Hematopoietic multipotent progenitor cell treated with erythropoietin and hydrocortisone succinate and interleukin-3 and kit ligand, for 15 days (in vitro differentiated cells): Measurements from ENCODE around the gene DTX4.
A peak's percentile ranks its signal among the peaks of the same experiment; 100 is the strongest.

ENCODE experiments used
- DNase-seq: peaks from one replicate; pipeline ENCODE4 v3.0.0-alpha.2; 2015; ENCODE audit warnings: low spot score

Gene DTX4

GRCh38 chr11:59192446-59193020 lies 20.6 kb downstream of the DTX4 start:
- no peak for DNase-seq

GRCh38 chr11:59193587-59194130 lies 21.7 kb downstream of the DTX4 start:
- no peak for DNase-seq

GRCh38 chr11:59195586-59195985 lies 23.7 kb downstream of the DTX4 start:
- no peak for DNase-seq

- DNase-seq: no peak
Observed at GRCh38 chr11:59196777-59197176, 24.8 kb downstream of the DTX4 start.

- no peak for DNase-seq
Observed at GRCh38 chr11:59197991-59198390, 26.1 kb downstream of the DTX4 start.

- DNase-seq: no peak
Observed at GRCh38 chr11:59198726-59199125, 26.8 kb downstream of the DTX4 start.

- DNase-seq: no peak
Observed at GRCh38 chr11:59199546-59200422, 27.9 kb downstream of the DTX4 start.

GRCh38 chr11:59200423-59200746 lies 28.5 kb downstream of the DTX4 start:
- no peak for DNase-seq

- DNase-seq: no peak
Observed at GRCh38 chr11:59201353-59201752, 29.4 kb downstream of the DTX4 start.

- DNase-seq: no peak
Observed at GRCh38 chr11:59204746-59205145, 32.8 kb downstream of the DTX4 start.

- DNase-seq: no peak
Observed at GRCh38 chr11:59205648-59206047, 33.7 kb downstream of the DTX4 start.

GRCh38 chr11:59206635-59207034 lies 34.7 kb downstream of the DTX4 start:
- no peak for DNase-seq

- peak; percentile 4 for DNase-seq
Observed at GRCh38 chr11:59207988-59208451, 36.1 kb downstream of the DTX4 start.

GRCh38 chr11:59208956-59209355 lies 37.0 kb downstream of the DTX4 start:
- no peak for DNase-seq

- no peak for DNase-seq
Observed at GRCh38 chr11:59212222-59212621, 40.3 kb downstream of the DTX4 start.

- DNase-seq: no peak
Observed at GRCh38 chr11:59212744-59213631, 41.1 kb downstream of the DTX4 start, which contains the start of gene MPEG1. Gene MPEG1 (minus strand): TSS chr11:59212927. CDS start chr11:59212865, 62 bp downstream.

GRCh38 chr11:59214141-59214893 lies 42.4 kb downstream of the DTX4 start:
- no peak for DNase-seq

- no peak for DNase-seq
Observed at GRCh38 chr11:59216641-59217564, 45.0 kb downstream of the DTX4 start.

- no peak for DNase-seq
Observed at GRCh38 chr11:59218319-59218718, 46.4 kb downstream of the DTX4 start.

GRCh38 chr11:59218893-59219292 lies 47.0 kb downstream of the DTX4 start:
- DNase-seq: no peak
